Endothelial cell of coronary artery (primary cell): ENCODE measurements around the gene C16orf87. TPM values are rescaled to one million over a fixed set of nuclear protein-coding genes. Genes with fewer than 3 reads are reported as not detected.

Source experiments
- total RNA-seq: library from RNA; depleted of rRNA; stranded (reverse); fragments of >200 nt; gene quantifications from 2 replicates; pipeline ENCODE4 v1.2.3, GENCODE V29; 2014

The C16orf87 gene, protein sequence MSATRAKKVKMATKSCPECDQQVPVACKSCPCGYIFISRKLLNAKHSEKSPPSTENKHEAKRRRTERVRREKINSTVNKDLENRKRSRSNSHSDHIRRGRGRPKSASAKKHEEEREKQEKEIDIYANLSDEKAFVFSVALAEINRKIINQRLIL
- total RNA-seq, result 5.8 and 10.1 TPM in 2 replicates

DNA sequence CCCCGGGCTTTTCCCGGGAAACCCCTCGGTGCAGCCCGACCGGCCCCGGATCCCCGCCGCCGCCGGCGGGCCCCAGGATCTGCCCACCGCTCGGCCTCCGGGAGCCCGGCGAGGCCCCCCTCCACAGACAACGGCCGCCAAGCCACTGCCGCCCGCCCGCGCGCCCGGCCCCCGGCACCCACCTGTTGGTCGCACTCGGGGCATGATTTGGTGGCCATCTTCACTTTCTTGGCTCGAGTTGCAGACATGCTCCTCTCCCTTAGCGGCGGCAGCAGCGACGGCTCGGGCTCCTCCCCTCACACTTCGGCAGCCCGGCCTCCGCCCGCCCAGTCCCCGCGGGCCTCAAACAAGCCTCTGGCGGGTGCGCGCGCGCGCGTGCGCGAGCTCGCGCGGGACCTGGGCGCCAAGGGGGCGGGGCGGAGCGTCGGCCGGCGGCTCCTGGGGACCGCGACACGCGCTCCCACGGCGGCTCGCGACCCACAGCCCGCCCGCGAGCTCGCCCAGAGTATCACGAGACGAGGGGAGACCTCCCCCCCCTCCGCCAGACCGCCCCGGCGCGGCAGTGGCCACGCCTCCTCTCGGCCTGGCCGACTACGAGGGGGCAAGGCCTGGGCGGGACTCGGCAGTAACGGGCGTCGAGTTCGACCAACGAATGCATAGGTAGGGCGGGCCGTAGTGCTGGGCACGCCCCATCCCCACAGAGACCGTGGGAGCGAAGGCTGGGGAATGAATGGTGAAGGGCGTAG lies at the start of gene C16orf87:
C16orf87 (minus strand) TSS at position 279 of the 746 bp plus-strand sequence; CDS start at position 248, 31 bp downstream.

DNA sequence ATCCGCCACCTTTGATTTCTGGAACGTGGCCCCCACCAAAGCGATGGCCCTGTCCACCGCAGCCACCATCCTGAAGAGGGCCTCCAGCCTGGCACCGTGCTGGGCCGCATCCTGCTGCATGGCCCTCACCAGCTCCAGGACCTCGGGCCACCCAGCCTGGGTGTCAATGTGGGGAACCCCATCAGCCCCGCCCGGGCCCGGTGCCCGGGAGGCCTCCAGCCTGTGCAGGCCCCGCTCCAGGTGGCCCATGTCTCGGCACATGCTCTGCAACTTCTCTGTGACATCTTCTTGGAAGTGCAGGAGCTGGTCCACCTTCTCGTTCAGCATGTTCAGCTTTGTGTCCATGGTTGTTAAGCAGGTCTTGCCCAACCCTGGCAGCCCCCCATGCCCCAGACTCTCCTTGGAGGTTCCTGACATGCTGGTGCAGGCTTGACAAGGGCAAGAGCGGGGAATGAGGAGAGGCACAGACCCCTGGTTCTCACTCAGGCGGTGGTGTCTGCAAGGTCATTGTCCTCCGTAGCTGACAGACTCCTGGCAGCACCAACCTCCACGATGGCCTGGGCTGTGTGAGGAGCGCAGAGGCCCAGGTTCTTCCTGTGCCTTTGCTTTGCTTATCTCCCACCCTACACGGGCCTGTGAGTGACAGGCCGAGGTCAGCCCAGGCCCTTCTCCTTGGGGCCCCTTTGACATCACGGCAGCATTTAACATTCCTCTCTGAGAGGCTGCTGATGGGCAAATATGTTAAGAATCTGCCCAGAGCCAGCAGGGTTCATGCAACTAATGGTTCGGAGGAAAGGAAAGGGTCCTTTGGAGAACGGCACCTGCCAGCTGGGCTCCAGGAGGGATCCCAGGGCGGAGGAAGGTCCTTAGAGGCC lies 83.0 kb downstream of the C16orf87 start, which contains the start of gene MYLK3:
MYLK3 (minus strand) TSS at position 568 of the 875 bp plus-strand sequence; CDS start at position 417, 151 bp downstream.

Other genes with a start within 250 kb of the C16orf87 start
- gene SHCBP1, start 209.8 kb downstream of the C16orf87 start, total RNA-seq, result 11.5 and 29.1 TPM in 2 replicates
- 76.1 and 80.7 TPM in 2 replicates for gene VPS35, start 142.0 kb downstream of the C16orf87 start, total RNA-seq
- 7.9 and 11.2 TPM in 2 replicates for gene ORC6, start 141.5 kb downstream of the C16orf87 start, total RNA-seq
- gene MYLK3, start 82.8 kb downstream of the C16orf87 start, total RNA-seq, result 0.09 and 0.27 TPM in 2 replicates
- gene GPT2, start 53.2 kb upstream of the C16orf87 start, total RNA-seq, result 10.1 and 16.5 TPM in 2 replicates
- gene DNAJA2, start 142.5 kb upstream of the C16orf87 start, total RNA-seq, result 85.2 and 87.5 TPM in 2 replicates